GM18519 (cell line): Measurements from ENCODE around the gene REM1.

ENCODE experiments used
- ATAC-seq: cut with Tn5 transposase; IDR thresholded peaks from one replicate; pipeline ENCODE4 v1.9.1; 2021; ENCODE audit warnings: mild to moderate bottlenecking, moderate library complexity; ENCODE audit not compliant: unreplicated experiment, low FRiP score

The REM1 gene

DNA sequence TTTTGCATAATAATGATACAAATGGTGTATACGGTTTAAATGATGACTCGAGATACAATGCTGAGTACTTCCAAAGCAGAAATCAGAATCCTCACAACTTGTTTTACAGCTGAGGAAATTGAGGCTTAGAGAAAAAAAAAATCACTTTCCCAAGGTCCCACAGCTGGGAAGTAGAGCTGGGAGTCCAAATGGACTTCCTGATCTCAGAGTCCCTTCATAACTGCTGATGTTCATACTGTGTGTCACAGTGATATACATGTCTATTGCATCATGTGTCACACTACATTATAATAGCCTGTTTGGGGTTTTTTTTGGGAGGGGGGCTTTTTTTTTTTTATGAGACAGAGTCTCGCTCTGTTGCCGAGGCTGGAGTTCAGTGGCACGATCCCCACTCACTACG lies 47.6 kb downstream of the REM1 start:
- ATAC-seq: no peak

- ATAC-seq: no peak
These were observed 48.5 kb downstream of the REM1 start for GRCh38 chr20:31523361-31524283.

DNA sequence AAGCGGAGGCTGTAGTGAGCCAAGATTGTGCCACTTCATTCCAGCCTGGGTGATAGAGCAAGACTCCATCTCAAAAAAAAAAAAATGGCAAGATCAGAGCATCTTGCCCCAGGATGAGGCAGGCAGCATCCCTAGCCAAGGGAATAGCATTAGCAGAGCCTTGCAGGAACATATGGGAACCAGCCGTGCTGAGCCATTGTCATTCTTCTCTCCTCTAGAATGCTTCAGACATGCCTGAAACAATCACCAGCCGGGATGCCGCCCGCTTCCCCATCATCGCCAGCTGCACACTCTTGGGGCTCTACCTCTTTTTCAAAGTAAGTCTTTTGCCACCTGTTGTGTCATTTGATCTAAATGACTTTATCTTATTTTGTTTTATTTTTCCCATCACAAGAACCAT lies 52.2 kb downstream of the REM1 start:
- ATAC-seq: no peak
